ENCODE measurements around the gene SHANK3.

The SHANK3 gene

GRCh38 chr22:50672471-50673230 is at the start of gene SHANK3:
TSS of gene SHANK3 (plus strand) at chr22:50672823.
- H3K9me3 ChIP-seq (ENCODE audit: control insufficient read depth, insufficient read depth, low read depth, low read length), result no peaks in the 10 kb centered on the region
- H3K4me1 ChIP-seq (ENCODE audit: control insufficient read depth, insufficient read depth, low read length), result no peaks in the 10 kb centered on the region
- ChIA-PET CTCF (no interaction called here), POLR2A (no interaction called here)
- TF ChIP-seq SP2 (tag by site-specific recombination; IDR thresholded peaks at IDR 0.05) (peak; percentile 15; the same call in 1 of the 2 replicates), ZNF341 (tag by site-specific recombination; IDR thresholded peaks at IDR 0.05; ENCODE audit: low read depth) (peak; percentile 21; the same call in 1 of the 2 replicates), BCL6B (tag by site-specific recombination; IDR thresholded peaks at IDR 0.05) (no peak), ZNF223 (tag by site-specific recombination; IDR thresholded peaks at IDR 0.05) (no peak), WT1 (tag by site-specific recombination; IDR thresholded peaks at IDR 0.05) (peak; percentile 66), PRDM2 (tag by site-specific recombination; IDR thresholded peaks at IDR 0.05; ENCODE audit: borderline replicate concordance) (no peak), ZBTB10 (tag by site-specific recombination; IDR thresholded peaks at IDR 0.05) (0 out of 2 replicates have a peak, but pooled peaks have one; percentile 4), BCL11A (tag by site-specific recombination; IDR thresholded peaks at IDR 0.05; ENCODE audit: low read depth) (peak; percentile 56; the same call in 1 of the 2 replicates), ZNF600 (tag by site-specific recombination; IDR thresholded peaks at IDR 0.05) (peak; percentile 60; the same call in 1 of the 2 replicates)
- no peak within 1 kb of the TSS for H3K27ac ChIP-seq (ENCODE audit: extremely low read depth, low read depth, low read length)
- no peak within 1 kb of the TSS for H3K4me3 ChIP-seq (ENCODE audit: low read depth, low read length)
- H3K36me3 ChIP-seq (ENCODE audit: control insufficient read depth in 2 of 2, insufficient read depth in 1 of 2, low read length in 2 of 2), result no peaks in the 10 kb centered on the region

GRCh38 chr22:50624347-50625130 is 48.1 kb upstream of the SHANK3 start:
- ChIA-PET CTCF (interaction anchor here (0.6 to 0.9 kb wide), 3 partner anchors 49 to 72 kb away, joined by 3 read pairs; no protein-coding TSS in a partner anchor), POLR2A (no interaction called here)
- Histone ChIP-seq H3K27ac (ENCODE audit: extremely low read depth, low read depth, low read length) (no peak overlapping the region), H3K36me3 (ENCODE audit: control insufficient read depth in 2 of 2, insufficient read depth in 1 of 2, low read length in 2 of 2) (peaks cover 0 to 11% of the 10 kb centered on the region in 2 experiments; a peak in 1 of 3 replicates), H3K4me1 (ENCODE audit: control insufficient read depth, insufficient read depth, low read length) (peaks cover 7% of the 10 kb centered on the region), H3K4me3 (ENCODE audit: low read depth, low read length) (no peak overlapping the region), H3K9me3 (ENCODE audit: control insufficient read depth, insufficient read depth, low read depth, low read length) (no peaks in the 10 kb centered on the region)
- TF ChIP-seq CTCF (tag by site-specific recombination; IDR thresholded peaks at IDR 0.05) (no peak), ZNF133 (tag by site-specific recombination; IDR thresholded peaks at IDR 0.05) (no peak), BCL11B (tag by site-specific recombination; IDR thresholded peaks at IDR 0.05; ENCODE audit: low read depth) (no peak), ZBTB11 (tag by site-specific recombination; conservative IDR thresholded peaks at IDR 0.05; ENCODE audit: low read depth) (no peak), KLF7 (tag by site-specific recombination; IDR thresholded peaks at IDR 0.05; ENCODE audit: borderline replicate concordance) (no peak), ZNF174 (tag by site-specific recombination; IDR thresholded peaks at IDR 0.05) (no peak)
